NT2/D1 (cell line): ENCODE data around the gene TAS2R41.

Experiments
- DNase-seq: peaks from one replicate; pipeline ENCODE4 v3.0.0-alpha.2; 2011; ENCODE audit warnings: low read depth, low spot score
- H3K27me3 ChIP-seq: 2 replicates; pipeline ENCODE4 v1.6.0; 2011; ENCODE audit warnings: mild to moderate bottlenecking; ENCODE audit not compliant: insufficient read length, insufficient read depth
- H3K36me3 ChIP-seq: 2 replicates; pipeline ENCODE4 v1.6.1; 2011; ENCODE audit warnings: mild to moderate bottlenecking, low read length, mixed read lengths; ENCODE audit not compliant: insufficient read depth, insufficient read length
- H3K4me1 ChIP-seq: 2 replicates; pipeline ENCODE4 v1.5.1; 2011; ENCODE audit not compliant: insufficient read depth, insufficient read length
- H3K4me3 ChIP-seq: 2 replicates; pipeline ENCODE4 v1.5.1; 2011; ENCODE audit warnings: low read depth; ENCODE audit not compliant: insufficient read length
- H3K9ac ChIP-seq: 2 replicates; pipeline ENCODE4 v1.6.0; 2011; ENCODE audit warnings: low read depth; ENCODE audit not compliant: insufficient read length
- H3K9me3 ChIP-seq: 2 replicates; pipeline ENCODE4 v1.5.1; 2011; ENCODE audit warnings: mild to moderate bottlenecking, low read length; ENCODE audit not compliant: insufficient read depth
- SUZ12 ChIP-seq: IDR thresholded peaks from 2 replicates; pipeline ENCODE4 v1.6.1; 2011; ENCODE audit not compliant: insufficient read length, insufficient read depth; ENCODE audit errors: extremely low read depth
- YY1 ChIP-seq: IDR thresholded peaks from 2 replicates; pipeline ENCODE4 v1.6.1; 2011; ENCODE audit not compliant: insufficient read length, insufficient read depth
- ZNF274 ChIP-seq: IDR thresholded peaks from 2 replicates; pipeline ENCODE4 v1.6.1; 2011; ENCODE audit warnings: mild to moderate bottlenecking, low read depth, low read length

Gene TAS2R41

DNA sequence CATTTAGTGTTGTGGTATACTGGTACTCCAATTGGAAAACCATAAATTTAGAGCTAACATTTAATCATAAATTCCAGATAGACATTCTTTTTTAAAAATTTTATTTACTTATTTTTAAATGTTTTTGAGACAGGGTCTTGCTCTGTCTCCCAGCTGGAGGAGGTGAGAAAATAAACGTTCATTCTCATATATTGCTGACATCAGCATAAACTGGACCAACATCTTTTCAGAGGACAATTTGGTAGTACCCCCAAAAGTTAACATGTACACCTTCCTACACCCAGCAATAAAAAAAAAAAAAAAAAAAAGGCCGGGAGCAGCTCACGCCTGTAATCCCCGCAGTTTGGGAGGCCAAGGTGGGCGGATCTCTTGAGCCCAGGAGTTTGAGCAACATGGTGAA is 29.2 kb upstream of the TAS2R41 start:
- no peak for TF ChIP-seq ZNF274
- no peak for TF ChIP-seq SUZ12
- TF ChIP-seq YY1, result no peak
- Histone ChIP-seq H3K9me3 (no peaks in the 10 kb centered on the region), H3K4me3 (no peak overlapping the region), H3K4me1 (no peaks in the 10 kb centered on the region), H3K27me3 (no peaks in the 10 kb centered on the region), H3K36me3 (no peaks in the 10 kb centered on the region), H3K9ac (no peak overlapping the region)
- DNase-seq, result no peak

DNA sequence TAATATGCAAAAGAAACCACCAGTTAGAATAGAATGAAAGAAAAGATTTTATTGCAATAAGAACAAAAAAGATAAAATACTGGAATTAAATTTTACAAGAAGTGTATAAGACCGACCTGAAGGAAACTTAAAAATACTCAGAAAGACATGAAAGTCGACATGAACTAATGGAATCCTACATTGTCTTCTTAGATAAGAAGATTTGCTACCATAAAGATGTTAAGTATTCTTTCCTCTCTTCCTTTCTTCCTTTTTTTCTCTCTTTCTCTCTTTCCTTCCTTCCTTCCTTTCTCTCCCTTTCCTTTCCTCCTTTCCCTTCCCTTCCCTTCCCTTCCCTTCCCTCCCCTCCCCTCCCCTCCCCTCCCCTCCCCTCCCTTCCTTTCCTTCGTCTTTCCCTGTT is 27.9 kb upstream of the TAS2R41 start:
- no peak overlapping the region for H3K4me3 ChIP-seq
- no peak overlapping the region for H3K9ac ChIP-seq
- TF ChIP-seq YY1 (no peak), ZNF274 (no peak), SUZ12 (no peak)
- H3K4me1 ChIP-seq, result no peaks in the 10 kb centered on the region
- no peaks in the 10 kb centered on the region for H3K27me3 ChIP-seq
- no peaks in the 10 kb centered on the region for H3K9me3 ChIP-seq
- H3K36me3 ChIP-seq, result no peaks in the 10 kb centered on the region
- no peak for DNase-seq

DNA sequence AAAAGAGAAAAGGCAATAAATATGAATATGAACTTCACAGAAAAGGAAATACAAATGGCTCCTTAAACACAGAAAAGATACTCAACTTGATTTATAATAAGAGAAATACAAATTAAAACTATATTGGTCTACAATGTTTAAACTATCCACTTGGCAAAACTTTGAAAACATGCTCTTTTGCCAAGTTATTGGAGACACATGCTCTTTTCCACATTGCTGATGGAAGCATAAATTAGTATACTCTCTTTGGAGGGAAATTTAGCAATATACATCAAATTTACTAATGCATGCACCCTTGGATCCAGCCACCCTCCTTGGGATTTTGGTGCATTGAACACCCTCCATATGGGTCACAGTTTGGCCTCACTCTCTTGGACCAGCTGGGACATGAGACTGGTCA is 26.6 kb upstream of the TAS2R41 start:
- DNase-seq, result no peak
- no peak overlapping the region for H3K4me3 ChIP-seq
- no peaks in the 10 kb centered on the region for H3K36me3 ChIP-seq
- H3K4me1 ChIP-seq, result no peaks in the 10 kb centered on the region
- no peak overlapping the region for H3K9ac ChIP-seq
- no peaks in the 10 kb centered on the region for H3K9me3 ChIP-seq
- TF ChIP-seq SUZ12 (no peak), YY1 (no peak), ZNF274 (no peak)
- no peaks in the 10 kb centered on the region for H3K27me3 ChIP-seq

DNA sequence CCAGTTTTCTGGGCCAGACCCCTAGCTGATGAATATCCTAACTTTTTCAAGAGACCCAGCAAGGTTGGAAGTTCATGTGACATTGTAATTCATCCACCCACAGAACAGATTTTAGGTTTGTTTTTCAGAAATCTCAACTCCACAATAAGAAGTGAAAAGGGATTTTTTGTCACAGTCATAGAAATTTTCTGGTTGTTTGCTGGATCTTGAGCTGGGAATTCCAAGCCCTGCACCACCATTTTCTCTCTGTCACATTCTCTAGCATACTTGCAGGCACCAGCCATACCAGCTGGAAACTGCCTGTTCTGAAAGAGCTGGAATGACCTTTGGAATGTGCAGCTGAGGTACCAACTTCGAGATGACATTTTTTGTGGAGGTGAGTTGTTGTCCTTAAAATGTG is 25.9 kb upstream of the TAS2R41 start:
- H3K36me3 ChIP-seq, result no peaks in the 10 kb centered on the region
- no peak overlapping the region for H3K9ac ChIP-seq
- H3K9me3 ChIP-seq, result no peaks in the 10 kb centered on the region
- TF ChIP-seq SUZ12 (no peak), ZNF274 (no peak), YY1 (no peak)
- no peaks in the 10 kb centered on the region for H3K4me1 ChIP-seq
- no peak overlapping the region for H3K4me3 ChIP-seq
- DNase-seq, result no peak
- no peaks in the 10 kb centered on the region for H3K27me3 ChIP-seq

DNA sequence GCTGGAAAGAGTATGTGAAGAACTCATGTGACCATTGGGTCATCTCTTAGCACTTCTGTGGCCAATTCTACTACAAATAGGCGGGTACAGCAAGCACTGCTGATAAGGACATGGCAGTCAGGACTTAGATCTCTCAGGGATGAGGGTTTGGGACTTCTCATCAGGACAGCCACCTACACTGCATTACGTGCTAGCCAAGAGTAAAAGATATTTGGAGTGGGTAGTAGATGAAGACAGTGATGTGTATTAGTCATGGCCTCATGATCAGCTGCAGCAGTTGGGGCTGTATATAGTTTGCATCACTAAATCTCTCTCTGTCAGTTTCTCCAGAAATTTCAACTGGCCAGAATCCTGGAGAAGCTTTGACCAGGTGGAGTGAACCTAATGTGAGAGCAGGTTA is 25.2 kb upstream of the TAS2R41 start:
- H3K9ac ChIP-seq, result no peak overlapping the region
- no peak for DNase-seq
- H3K9me3 ChIP-seq, result no peaks in the 10 kb centered on the region
- no peaks in the 10 kb centered on the region for H3K27me3 ChIP-seq
- no peaks in the 10 kb centered on the region for H3K36me3 ChIP-seq
- H3K4me3 ChIP-seq, result no peak overlapping the region
- TF ChIP-seq YY1, result no peak
- TF ChIP-seq SUZ12, result no peak
- no peak for TF ChIP-seq ZNF274
- no peaks in the 10 kb centered on the region for H3K4me1 ChIP-seq

DNA sequence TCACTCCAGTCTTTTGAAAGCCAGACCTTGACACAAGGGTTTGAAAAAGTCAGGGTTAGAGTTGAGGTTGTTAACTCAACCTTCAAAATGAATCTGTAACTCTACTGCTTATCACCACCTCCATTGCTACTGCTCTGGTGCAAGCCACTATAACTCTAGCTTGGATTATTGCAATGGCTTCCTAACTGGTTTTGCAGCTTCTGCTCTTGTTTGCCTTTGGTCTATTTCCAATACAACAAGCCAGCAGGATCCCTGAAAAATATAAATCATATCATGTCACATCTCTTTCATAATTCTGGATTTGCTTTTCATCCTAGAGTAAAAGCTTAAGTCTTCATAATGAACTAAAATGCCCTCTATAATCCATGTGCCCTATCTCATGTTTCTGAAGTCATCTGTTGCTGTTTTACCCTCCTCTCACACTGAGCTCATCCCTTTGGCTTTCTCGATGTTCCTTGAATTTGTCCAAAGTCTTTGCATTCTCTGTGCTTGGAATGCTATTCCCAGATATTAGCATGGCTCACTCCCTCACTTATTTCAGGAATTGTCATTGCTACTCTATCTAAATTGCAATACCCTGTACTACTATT is 23.5 kb upstream of the TAS2R41 start:
- Histone ChIP-seq H3K27me3 (no peaks in the 10 kb centered on the region), H3K4me3 (no peak overlapping the region), H3K9me3 (no peaks in the 10 kb centered on the region), H3K36me3 (no peaks in the 10 kb centered on the region), H3K4me1 (no peaks in the 10 kb centered on the region), H3K9ac (no peak overlapping the region)
- DNase-seq, result no peak
- no peak for TF ChIP-seq YY1
- TF ChIP-seq SUZ12, result no peak
- TF ChIP-seq ZNF274, result no peak

DNA sequence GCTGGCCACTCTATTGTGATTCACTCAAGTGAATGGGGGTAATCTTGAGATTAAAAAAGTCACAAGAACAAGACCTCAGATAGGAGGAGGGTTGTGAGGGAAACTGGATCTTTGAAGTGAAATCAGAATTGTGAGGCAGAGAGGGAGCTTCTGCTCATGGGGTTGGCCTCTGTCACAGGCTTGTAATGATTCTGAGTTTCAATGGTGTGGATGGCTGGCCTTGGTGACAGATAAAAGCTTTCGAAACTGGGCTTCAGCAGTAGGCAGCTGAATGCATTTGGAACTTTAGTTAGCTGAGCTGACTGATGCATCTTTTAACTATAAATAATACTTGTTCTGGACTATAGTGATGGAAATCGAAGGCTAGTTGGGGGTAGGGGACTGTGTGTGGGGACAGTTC is 22.2 kb upstream of the TAS2R41 start:
- TF ChIP-seq YY1 (no peak), SUZ12 (no peak), ZNF274 (no peak)
- Histone ChIP-seq H3K27me3 (no peaks in the 10 kb centered on the region), H3K4me3 (no peak overlapping the region), H3K9ac (no peak overlapping the region), H3K4me1 (no peaks in the 10 kb centered on the region), H3K9me3 (no peaks in the 10 kb centered on the region), H3K36me3 (no peaks in the 10 kb centered on the region)
- DNase-seq, result no peak

DNA sequence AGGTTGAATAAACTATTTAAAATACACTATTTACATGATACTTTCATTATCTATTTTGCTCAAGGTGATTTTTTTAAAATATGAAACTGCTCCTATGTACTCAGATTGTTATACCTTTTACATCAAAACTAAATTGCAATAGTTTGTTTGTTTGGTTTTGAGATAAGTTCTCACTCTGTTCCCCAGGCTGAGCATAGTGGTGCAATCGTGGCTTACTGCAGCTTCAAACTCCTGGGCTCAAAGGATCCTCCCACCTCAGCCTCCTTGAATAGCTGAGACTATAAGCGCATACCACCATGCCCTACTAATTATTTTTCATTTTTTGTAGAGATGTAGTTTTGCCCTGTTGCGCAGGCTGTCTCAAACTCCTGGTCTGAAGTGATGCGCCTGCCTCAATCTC is 21.7 kb upstream of the TAS2R41 start:
- no peaks in the 10 kb centered on the region for H3K27me3 ChIP-seq
- H3K9me3 ChIP-seq, result no peaks in the 10 kb centered on the region
- no peaks in the 10 kb centered on the region for H3K36me3 ChIP-seq
- H3K9ac ChIP-seq, result no peak overlapping the region
- TF ChIP-seq SUZ12 (no peak), ZNF274 (no peak), YY1 (no peak)
- DNase-seq, result no peak
- H3K4me1 ChIP-seq, result no peaks in the 10 kb centered on the region
- H3K4me3 ChIP-seq, result no peak overlapping the region
